Measurements from ENCODE around the gene KREMEN2. TPM values are rescaled to one million over a fixed set of nuclear protein-coding genes. Genes with fewer than 3 reads are reported as not detected.

Gene KREMEN2
- total RNA-seq, 4 donors from 2014 or later: 0.40 to 1.6 TPM; not detected in 2

DNA sequence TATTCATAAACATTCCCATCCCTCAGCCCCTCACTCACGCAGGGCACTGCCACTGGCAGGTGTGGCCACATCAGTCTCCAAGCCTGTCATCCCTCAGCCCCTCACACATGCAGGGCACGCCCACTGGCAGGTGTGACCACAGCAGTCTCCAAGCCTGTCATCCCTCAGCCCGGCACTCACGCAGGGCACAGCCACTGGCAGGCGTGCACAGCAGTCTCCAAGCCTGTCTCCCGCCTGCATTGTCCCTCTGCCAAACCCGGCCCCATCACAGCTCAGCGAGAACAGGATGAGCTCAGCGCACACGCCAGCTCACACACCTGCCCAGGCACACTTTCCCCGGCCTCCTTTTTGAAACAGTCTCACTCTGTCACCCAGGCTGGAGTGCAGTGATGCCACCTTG, 11.4 kb upstream of the KREMEN2 start:
- Histone ChIP-seq H3K27me3 (peaks cover 0 to 6% of the 10 kb centered on the region in 2 donors), H3K36me3 (peaks cover 0 to 11% (median 0%) of the 10 kb centered on the region in 3 donors), H3K4me3 (no peak overlapping the region), H3K9me3 (no peaks in the 10 kb centered on the region), H3K4me1 (peaks cover 0 to 3% (median 0%) of the 10 kb centered on the region in 4 donors), H3K27ac (no peak overlapping the region)
- DNase-seq: no peak
- TF ChIP-seq, protein P1, sequence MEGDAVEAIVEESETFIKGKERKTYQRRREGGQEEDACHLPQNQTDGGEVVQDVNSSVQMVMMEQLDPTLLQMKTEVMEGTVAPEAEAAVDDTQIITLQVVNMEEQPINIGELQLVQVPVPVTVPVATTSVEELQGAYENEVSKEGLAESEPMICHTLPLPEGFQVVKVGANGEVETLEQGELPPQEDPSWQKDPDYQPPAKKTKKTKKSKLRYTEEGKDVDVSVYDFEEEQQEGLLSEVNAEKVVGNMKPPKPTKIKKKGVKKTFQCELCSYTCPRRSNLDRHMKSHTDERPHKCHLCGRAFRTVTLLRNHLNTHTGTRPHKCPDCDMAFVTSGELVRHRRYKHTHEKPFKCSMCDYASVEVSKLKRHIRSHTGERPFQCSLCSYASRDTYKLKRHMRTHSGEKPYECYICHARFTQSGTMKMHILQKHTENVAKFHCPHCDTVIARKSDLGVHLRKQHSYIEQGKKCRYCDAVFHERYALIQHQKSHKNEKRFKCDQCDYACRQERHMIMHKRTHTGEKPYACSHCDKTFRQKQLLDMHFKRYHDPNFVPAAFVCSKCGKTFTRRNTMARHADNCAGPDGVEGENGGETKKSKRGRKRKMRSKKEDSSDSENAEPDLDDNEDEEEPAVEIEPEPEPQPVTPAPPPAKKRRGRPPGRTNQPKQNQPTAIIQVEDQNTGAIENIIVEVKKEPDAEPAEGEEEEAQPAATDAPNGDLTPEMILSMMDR (IDR thresholded peaks at IDR 0.05): no peak
- TF ChIP-seq POLR2A (IDR thresholded peaks at IDR 0.05): no peak

DNA sequence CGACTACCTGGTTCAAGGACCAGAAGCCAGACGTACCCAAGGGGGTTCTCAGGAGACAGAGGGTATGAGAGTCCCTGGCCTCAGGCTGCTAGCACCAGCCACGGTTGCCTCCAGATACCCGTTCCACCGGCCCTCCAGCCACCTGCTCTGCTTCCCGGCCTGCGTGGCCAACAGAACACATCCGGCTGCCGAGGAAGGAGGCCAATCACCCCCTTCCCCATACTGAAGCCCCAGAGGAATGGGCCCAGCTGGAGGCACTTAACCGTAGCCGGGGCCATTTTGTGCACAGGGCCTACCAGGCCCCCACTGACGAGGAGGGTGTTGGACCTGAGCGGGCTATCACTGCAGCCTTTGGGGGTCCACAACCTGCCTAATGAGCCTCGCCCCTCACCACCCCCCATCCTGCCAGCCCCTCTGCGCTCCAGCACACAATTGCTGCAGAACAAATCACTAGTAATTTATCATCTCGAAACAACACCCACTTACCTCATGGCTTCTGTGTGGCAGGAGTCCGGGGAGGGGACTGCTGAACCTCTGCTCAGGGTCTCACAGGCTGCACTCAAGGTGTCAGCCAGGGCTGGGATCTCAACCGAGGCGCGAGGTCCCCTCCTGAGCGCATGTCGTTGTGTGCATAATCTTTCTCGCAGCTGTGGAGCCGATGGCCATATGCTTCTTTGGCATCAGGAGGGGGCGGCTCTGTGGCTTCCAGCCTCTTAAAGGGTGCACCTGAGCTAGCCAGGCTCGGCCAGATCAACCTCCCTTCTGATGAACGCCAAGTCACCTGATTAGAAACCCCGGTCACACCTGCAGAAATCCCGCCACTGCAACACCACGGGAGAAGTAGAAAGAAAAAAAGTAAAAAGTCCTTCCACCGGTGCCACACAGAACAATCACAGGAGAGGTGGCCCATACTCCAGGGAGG, 10.1 kb upstream of the KREMEN2 start:
- Histone ChIP-seq H3K9me3 (no peaks in the 10 kb centered on the region), H3K4me1 (peaks cover 0 to 3% (median 0%) of the 10 kb centered on the region in 4 donors), H3K27me3 (peaks cover 0 to 6% of the 10 kb centered on the region in 2 donors), H3K36me3 (peaks cover 0 to 4% (median 0%) of the 10 kb centered on the region in 3 donors), H3K27ac (no peak overlapping the region), H3K4me3 (no peak overlapping the region)
- no peak for TF ChIP-seq POLR2A (IDR thresholded peaks at IDR 0.05)
- TF ChIP-seq, protein P1 (IDR thresholded peaks at IDR 0.05): no peak
- peak in 1 of 3 donors; percentile 64 for DNase-seq

GRCh38 chr16:2954656-2955381, 9.3 kb upstream of the KREMEN2 start:
- H3K9me3 ChIP-seq: no peaks in the 10 kb centered on the region
- DNase-seq: peak in 1 of 3 donors; percentile 64
- no peak overlapping the region for H3K4me3 ChIP-seq
- H3K4me1 ChIP-seq: peaks cover 0 to 3% (median 0%) of the 10 kb centered on the region in 4 donors
- H3K36me3 ChIP-seq: no peaks in the 10 kb centered on the region
- H3K27me3 ChIP-seq: peaks cover 0 to 6% of the 10 kb centered on the region in 2 donors
- H3K27ac ChIP-seq: no peak overlapping the region
- TF ChIP-seq, protein P1 (IDR thresholded peaks at IDR 0.05): no peak
- TF ChIP-seq POLR2A (IDR thresholded peaks at IDR 0.05): no peak

GRCh38 chr16:2955438-2955778, 8.7 kb upstream of the KREMEN2 start:
- no peak overlapping the region for H3K27ac ChIP-seq
- H3K9me3 ChIP-seq: no peaks in the 10 kb centered on the region
- peaks cover 0 to 6% of the 10 kb centered on the region in 2 donors for H3K27me3 ChIP-seq
- peaks cover 0 to 3% (median 0%) of the 10 kb centered on the region in 4 donors for H3K4me1 ChIP-seq
- no peaks in the 10 kb centered on the region for H3K36me3 ChIP-seq
- H3K4me3 ChIP-seq: no peak overlapping the region
- no peak for DNase-seq
- TF ChIP-seq, protein P1 (IDR thresholded peaks at IDR 0.05): no peak
- no peak for TF ChIP-seq POLR2A (IDR thresholded peaks at IDR 0.05)

DNA sequence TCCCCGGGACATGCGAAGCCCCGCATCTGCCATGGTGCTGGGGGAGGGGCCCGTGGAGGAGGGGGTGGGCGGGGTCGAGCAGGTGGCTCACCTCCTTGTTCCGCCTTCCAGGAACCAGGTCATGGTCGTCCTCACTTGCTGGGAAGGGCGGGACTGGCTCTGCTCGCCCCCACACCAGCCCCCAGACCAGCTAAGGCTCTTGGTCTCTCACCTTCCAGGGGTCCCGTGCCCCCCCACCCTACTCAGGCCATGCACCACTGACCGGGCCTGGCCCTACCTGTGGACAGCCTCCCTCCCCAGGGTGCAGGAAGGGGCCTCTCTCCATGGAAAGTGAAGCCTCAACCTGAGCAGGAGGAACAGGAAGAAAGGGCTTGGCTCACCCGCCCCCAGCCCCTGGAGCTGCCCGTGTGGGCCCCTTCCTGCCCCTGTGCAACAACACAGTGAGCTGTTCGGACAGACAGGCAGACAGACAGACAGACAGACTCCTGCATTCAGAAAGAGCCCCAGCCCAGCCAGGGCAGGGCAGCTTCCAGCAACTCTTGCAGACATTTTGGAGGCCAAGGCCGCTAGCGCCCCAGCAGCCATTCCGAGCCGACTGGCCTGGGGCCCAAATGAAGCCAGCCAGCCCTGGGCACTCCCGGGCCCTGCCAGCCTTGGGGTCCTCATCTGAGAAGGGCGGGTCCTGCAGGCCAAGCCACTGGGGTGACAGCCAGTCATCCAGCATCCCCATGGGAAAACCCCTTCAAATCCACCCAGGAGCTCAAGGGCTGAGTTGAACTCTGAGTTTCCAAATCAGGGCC, 8.1 kb upstream of the KREMEN2 start:
- peaks cover 0 to 6% of the 10 kb centered on the region in 2 donors for H3K27me3 ChIP-seq

More for the DNA sequence above, 8.1 kb upstream of the KREMEN2 start:
- no peak overlapping the region for H3K27ac ChIP-seq
- H3K4me3 ChIP-seq: no peak overlapping the region
- H3K36me3 ChIP-seq: no peaks in the 10 kb centered on the region
- no peak for DNase-seq
- peaks cover 0 to 3% (median 0%) of the 10 kb centered on the region in 4 donors for H3K4me1 ChIP-seq
- no peaks in the 10 kb centered on the region for H3K9me3 ChIP-seq
- TF ChIP-seq, protein P1 (IDR thresholded peaks at IDR 0.05): no peak
- TF ChIP-seq POLR2A (IDR thresholded peaks at IDR 0.05): no peak

All from Peyer's patch (tissue), 4 donors.